DND-41 (cell line): ENCODE data around the gene HOXB8.

Experiments used
- ATAC-seq: fragments of 200-7000 bp; cut with Tn5 transposase; 3 replicates; pipeline ENCODE4 v1.9.1; 2021; ENCODE audit warnings: low read depth; ENCODE audit not compliant: insufficient read depth
- DNase-seq: peaks from one replicate; pipeline ENCODE4 v3.0.0-alpha.2; 2020
- H2AFZ ChIP-seq: 2 replicates; pipeline ENCODE4 v1.6.0; 2012; ENCODE audit warnings: low read depth, low read length
- H3K27ac ChIP-seq: 2 replicates; pipeline ENCODE4 v1.5.1; 2012; ENCODE audit warnings: low read length, inconsistent platforms
- H3K27me3 ChIP-seq: fragments of 200-600 bp; sonication (generic); 2 replicates; pipeline ENCODE4 v1.6.0; 2012; ENCODE audit warnings: low read length, mild to moderate bottlenecking, inconsistent platforms; ENCODE audit not compliant: insufficient read depth, poor library complexity
- H3K36me3 ChIP-seq: 2 replicates; pipeline ENCODE4 v1.5.1; 2012; ENCODE audit warnings: low read length, inconsistent platforms; ENCODE audit not compliant: insufficient read depth
- H3K4me1 ChIP-seq: 2 replicates; pipeline ENCODE4 v1.5.1; 2012; ENCODE audit warnings: mild to moderate bottlenecking, low read length; ENCODE audit not compliant: insufficient read depth
- H3K4me2 ChIP-seq: 2 replicates; pipeline ENCODE4 v1.6.0; 2012; ENCODE audit warnings: mild to moderate bottlenecking, moderate library complexity, low read length, inconsistent platforms; ENCODE audit not compliant: insufficient read depth
- H3K4me3 ChIP-seq, 2 experiments: fragments of 200-600 bp in 1 of 2; shearing (Covaris generic) in 1 of 2; 2 replicates each; pipeline ENCODE4 v1.5.1; 2012 to 2016; ENCODE audit warnings: inconsistent platforms in 2 of 2, low read length in 2 of 2, mild to moderate bottlenecking in 2 of 2, low read depth in 1 of 2, moderate library complexity in 1 of 2
- H3K79me2 ChIP-seq: 2 replicates; pipeline ENCODE4 v1.6.0; 2012; ENCODE audit warnings: low read length, inconsistent platforms; ENCODE audit not compliant: insufficient read depth
- H3K9ac ChIP-seq: 2 replicates; pipeline ENCODE4 v1.6.0; 2012; ENCODE audit warnings: low read depth, mild to moderate bottlenecking, inconsistent platforms, low read length, moderate library complexity
- H3K9me3 ChIP-seq: 2 replicates; pipeline ENCODE4 v1.5.1; 2012; ENCODE audit warnings: low read length, moderate library complexity, mild to moderate bottlenecking, inconsistent platforms; ENCODE audit not compliant: insufficient read depth, severe bottlenecking
- H4K20me1 ChIP-seq: 2 replicates; pipeline ENCODE4 v1.6.0; 2012; ENCODE audit warnings: low read length; ENCODE audit not compliant: insufficient read depth
- EZH2 ChIP-seq: IDR thresholded peaks from 3 replicates; pipeline ENCODE4 v1.6.1; 2012; ENCODE audit warnings: borderline replicate concordance, low read depth, mild to moderate bottlenecking, moderate library complexity, low read length, inconsistent platforms; ENCODE audit not compliant: severe bottlenecking
- TF ChIP-seq, protein P1 (sequence below): IDR thresholded peaks from 2 replicates; pipeline ENCODE4 v1.5.1; 2012; ENCODE audit warnings: borderline replicate concordance, low read length, moderate library complexity, mild to moderate bottlenecking; ENCODE audit not compliant: poor library complexity, severe bottlenecking; ENCODE audit errors: extremely low read depth

The HOXB8 gene

DNA sequence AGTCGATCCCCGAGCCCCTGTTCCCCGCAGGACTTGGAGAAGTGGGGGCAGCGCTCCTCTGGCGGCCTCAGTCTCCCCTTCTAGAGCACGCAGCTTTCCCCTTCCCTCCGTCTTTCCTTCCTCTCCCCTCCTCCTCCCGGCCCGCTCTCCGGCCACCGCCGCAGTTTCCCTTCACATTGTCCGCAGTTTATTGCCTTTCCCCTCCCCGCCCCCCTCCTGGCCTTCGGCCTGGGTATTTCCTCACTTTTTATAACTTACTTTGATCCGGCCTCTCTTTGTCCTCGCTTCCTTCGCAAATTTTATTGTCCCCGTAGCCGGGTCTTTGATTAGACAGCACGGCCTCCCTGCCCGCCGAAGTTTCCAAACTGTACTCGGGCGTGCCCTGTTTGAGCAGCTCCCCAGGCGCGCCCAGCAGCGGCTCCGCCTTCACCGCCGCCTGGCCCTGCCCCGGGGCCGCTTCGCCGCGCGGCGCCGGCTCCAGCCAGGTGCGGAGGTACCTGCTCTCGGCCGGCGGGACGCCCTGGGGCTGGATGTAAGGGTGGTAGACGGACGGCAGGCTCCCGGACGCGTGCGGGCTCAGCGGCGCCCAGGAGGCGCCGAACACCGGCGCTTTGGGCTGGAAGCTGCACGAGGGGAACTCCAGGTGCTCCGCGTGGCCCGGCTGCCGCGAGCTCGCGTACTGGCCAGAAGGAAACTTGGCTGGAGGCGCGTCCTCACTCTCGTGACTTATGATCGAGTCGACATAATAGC is 10.6 kb upstream of the HOXB8 start:
- H3K9me3 ChIP-seq, result no peaks in the 10 kb centered on the region
- no peak for DNase-seq
- no peak overlapping the region for H3K9ac ChIP-seq
- ATAC-seq, result no peak
- no peak overlapping the region for H2AFZ ChIP-seq
- no peaks in the 10 kb centered on the region for H3K79me2 ChIP-seq
- no peaks in the 10 kb centered on the region; the same call in 1 of the 2 replicates for H4K20me1 ChIP-seq
- H3K4me2 ChIP-seq, result no peak overlapping the region
- H3K4me1 ChIP-seq, result no peaks in the 10 kb centered on the region
- no peaks in the 10 kb centered on the region for H3K36me3 ChIP-seq
- no peak overlapping the region for H3K4me3 ChIP-seq
- H3K27me3 ChIP-seq, result peaks cover 64% of the 10 kb centered on the region
- TF ChIP-seq, protein P1, sequence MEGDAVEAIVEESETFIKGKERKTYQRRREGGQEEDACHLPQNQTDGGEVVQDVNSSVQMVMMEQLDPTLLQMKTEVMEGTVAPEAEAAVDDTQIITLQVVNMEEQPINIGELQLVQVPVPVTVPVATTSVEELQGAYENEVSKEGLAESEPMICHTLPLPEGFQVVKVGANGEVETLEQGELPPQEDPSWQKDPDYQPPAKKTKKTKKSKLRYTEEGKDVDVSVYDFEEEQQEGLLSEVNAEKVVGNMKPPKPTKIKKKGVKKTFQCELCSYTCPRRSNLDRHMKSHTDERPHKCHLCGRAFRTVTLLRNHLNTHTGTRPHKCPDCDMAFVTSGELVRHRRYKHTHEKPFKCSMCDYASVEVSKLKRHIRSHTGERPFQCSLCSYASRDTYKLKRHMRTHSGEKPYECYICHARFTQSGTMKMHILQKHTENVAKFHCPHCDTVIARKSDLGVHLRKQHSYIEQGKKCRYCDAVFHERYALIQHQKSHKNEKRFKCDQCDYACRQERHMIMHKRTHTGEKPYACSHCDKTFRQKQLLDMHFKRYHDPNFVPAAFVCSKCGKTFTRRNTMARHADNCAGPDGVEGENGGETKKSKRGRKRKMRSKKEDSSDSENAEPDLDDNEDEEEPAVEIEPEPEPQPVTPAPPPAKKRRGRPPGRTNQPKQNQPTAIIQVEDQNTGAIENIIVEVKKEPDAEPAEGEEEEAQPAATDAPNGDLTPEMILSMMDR, result no peak
- TF ChIP-seq EZH2, result no peak
- H3K27ac ChIP-seq, result no peak overlapping the region

DNA sequence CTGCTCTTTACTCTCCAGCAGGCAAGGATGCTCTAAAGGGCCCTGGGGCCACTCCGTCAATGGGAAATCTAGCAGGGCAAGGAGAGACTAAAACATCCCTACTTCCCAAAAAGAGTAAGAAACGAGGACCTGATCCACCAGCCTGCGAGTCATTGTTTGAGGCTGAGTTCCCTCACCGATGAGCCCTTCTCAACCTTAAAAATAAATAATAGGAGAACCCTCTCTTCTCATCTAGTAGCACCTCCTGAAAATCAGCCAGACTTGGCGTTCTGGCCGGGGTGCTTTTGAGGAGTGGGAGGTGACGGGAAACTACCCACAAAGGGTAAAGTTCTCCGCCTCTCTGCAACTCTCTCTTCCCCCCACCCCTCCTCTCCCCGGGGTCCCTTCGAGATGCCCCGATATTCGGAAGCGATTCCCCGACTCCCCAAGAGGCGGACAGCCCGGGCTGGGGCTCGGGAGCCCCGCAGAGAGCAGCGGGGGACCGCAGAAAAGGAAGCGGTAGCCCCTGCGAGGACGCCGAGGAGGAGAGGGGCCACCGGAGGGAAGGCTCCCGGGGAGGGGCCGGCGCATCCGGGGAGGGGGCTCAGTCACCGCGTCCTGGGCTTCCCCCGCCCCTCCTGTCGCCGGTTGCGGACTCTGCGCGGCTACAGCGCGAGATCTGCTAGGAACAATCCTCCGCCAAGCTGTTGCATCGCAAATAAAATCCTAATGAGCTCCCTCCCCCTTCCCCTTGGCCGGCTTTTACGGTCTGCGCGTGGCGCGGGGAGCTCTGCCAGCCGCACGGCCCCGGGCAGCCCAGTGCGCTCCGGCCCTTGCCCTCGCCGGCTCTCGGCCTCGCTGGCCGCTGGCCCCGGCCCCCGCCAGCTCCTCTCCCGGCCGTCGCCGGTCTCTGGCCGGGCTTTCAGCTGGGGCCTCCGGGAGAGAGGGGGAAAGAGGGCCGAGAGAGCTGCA is 9.7 kb upstream of the HOXB8 start:
- H3K79me2 ChIP-seq, result no peaks in the 10 kb centered on the region
- no peaks in the 10 kb centered on the region; the same call in 1 of the 2 replicates for H4K20me1 ChIP-seq
- H3K4me1 ChIP-seq, result no peaks in the 10 kb centered on the region
- no peaks in the 10 kb centered on the region for H3K36me3 ChIP-seq
- H2AFZ ChIP-seq, result no peak overlapping the region
- ATAC-seq (no peak), DNase-seq (no peak)
- no peak overlapping the region for H3K9ac ChIP-seq
- H3K27me3 ChIP-seq, result peaks cover 58% of the 10 kb centered on the region
- H3K4me2 ChIP-seq, result no peak overlapping the region
- H3K27ac ChIP-seq, result no peak overlapping the region
- TF ChIP-seq EZH2, result no peak
- TF ChIP-seq, protein P1, result no peak
- H3K4me3 ChIP-seq, result no peak overlapping the region
- no peaks in the 10 kb centered on the region for H3K9me3 ChIP-seq

DNA sequence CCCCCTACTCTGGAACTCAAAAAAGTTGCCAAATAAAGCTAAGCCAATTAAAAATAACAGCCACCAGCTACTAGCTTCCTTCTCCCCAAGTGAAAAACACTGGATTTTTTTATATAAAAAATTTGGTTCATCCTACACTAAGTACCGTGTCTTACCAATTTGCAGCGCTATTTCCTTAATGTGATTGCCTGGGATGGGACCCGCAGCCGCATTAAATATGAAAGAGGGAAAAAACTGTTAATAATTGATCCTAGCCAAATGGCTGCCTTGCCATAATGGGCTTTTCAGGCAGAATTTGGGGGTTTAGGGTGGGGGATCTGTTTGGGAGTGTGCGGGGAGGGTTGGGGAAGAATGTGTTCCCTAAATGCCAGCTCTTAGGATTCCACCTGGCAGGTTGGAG is 9.0 kb upstream of the HOXB8 start:
- H3K4me2 ChIP-seq, result no peak overlapping the region
- H4K20me1 ChIP-seq, result no peaks in the 10 kb centered on the region; the same call in 1 of the 2 replicates
- H3K9ac ChIP-seq, result no peak overlapping the region
- DNase-seq (no peak), ATAC-seq (no peak)
- H3K4me3 ChIP-seq, result no peak overlapping the region
- H3K9me3 ChIP-seq, result no peaks in the 10 kb centered on the region
- no peak overlapping the region for H2AFZ ChIP-seq
- TF ChIP-seq EZH2, result no peak
- TF ChIP-seq, protein P1, result no peak
- H3K27me3 ChIP-seq, result peaks cover 53% of the 10 kb centered on the region
- no peaks in the 10 kb centered on the region for H3K79me2 ChIP-seq
- no peaks in the 10 kb centered on the region for H3K36me3 ChIP-seq
- no peak overlapping the region for H3K27ac ChIP-seq
- no peaks in the 10 kb centered on the region for H3K4me1 ChIP-seq
